IMR-90 (cell line): ENCODE measurements around the gene IQCE. TPM values are rescaled to one million over a fixed set of nuclear protein-coding genes. Genes with fewer than 3 reads are reported as not detected.

Experiments used
- ATAC-seq: fragments of 200-7000 bp; cut with Tn5 transposase; 2 replicates; pipeline ENCODE4 v1.9.1; 2020; ENCODE audit warnings: low read depth, mild to moderate bottlenecking, moderate library complexity
- BruUV-seq: library from RNA; stranded (reverse); fragments of 400-500 nt; replicated peaks from 2 replicates; lab custom pipeline; 2021; lab: Mats Ljungman, UMichigan
- CTCF ChIA-PET: fragments of 300-600 bp; formaldehyde crosslinking; extraction: SDS; loops from one replicate; lab custom pipeline; 2021; ENCODE audit warnings: antibody characterized with exemption; lab: Yijun Ruan, JAX
- POLR2A ChIA-PET: fragments of 300-600 bp; sonication (Branson Sonifier 250); formaldehyde crosslinking; loops from one replicate; lab custom pipeline; 2022; ENCODE audit warnings: antibody characterized with exemption; ENCODE audit not compliant: unreplicated experiment; lab: Charles Lee
- DNase-seq: peaks from one replicate; pipeline ENCODE4 v3.0.0; 2013
- H2AFZ ChIP-seq: replicated peaks from 2 replicates; pipeline ENCODE3; 2013; ENCODE audit warnings: low read length, mild to moderate bottlenecking; ENCODE audit not compliant: poor library complexity
- H2AK5ac ChIP-seq: 2 replicates; pipeline ENCODE4 v1.6.1; 2013; ENCODE audit warnings: low read depth, low read length, inconsistent platforms
- H2AK9ac ChIP-seq: replicated peaks from 2 replicates; pipeline ENCODE3; 2013; ENCODE audit warnings: mild to moderate bottlenecking, low read depth, low read length, moderate library complexity; ENCODE audit not compliant: poor library complexity
- H2BK120ac ChIP-seq: 2 replicates; pipeline ENCODE4 v1.6.1; 2013; ENCODE audit warnings: low read depth, low read length, inconsistent platforms
- H2BK15ac ChIP-seq: 3 replicates; pipeline ENCODE4 v1.6.1; 2013; ENCODE audit warnings: low read depth, low read length, inconsistent platforms
- H2BK20ac ChIP-seq: 2 replicates; pipeline ENCODE4 v1.6.1; 2013; ENCODE audit warnings: low read depth, mild to moderate bottlenecking, inconsistent platforms, low read length, moderate library complexity
- H2BK5ac ChIP-seq: 2 replicates; pipeline ENCODE4 v1.6.1; 2013; ENCODE audit warnings: mild to moderate bottlenecking, low read depth, low read length, inconsistent platforms; ENCODE audit not compliant: poor library complexity, severe bottlenecking
- H3K14ac ChIP-seq: replicated peaks from 2 replicates; pipeline ENCODE4 v1.6.1; 2013; ENCODE audit warnings: low read depth, low read length, inconsistent platforms
- H3K18ac ChIP-seq: 2 replicates; pipeline ENCODE4 v1.6.1; 2013; ENCODE audit warnings: low read depth, low read length, control low read depth
- H3K23ac ChIP-seq: 2 replicates; pipeline ENCODE4 v1.6.1; 2013; ENCODE audit warnings: low read depth, low read length, inconsistent platforms
- H3K27ac ChIP-seq: 2 replicates; pipeline ENCODE4 v1.5.1; 2013; ENCODE audit warnings: mild to moderate bottlenecking, control low read depth, low read length; ENCODE audit not compliant: insufficient read depth
- H3K27me3 ChIP-seq: 2 replicates; pipeline ENCODE4 v1.6.1; 2013; ENCODE audit warnings: low read length; ENCODE audit not compliant: control insufficient read depth, insufficient read depth
- H3K36me3 ChIP-seq: 2 replicates; pipeline ENCODE4 v1.6.1; 2013; ENCODE audit warnings: low read length, mixed read lengths; ENCODE audit not compliant: control insufficient read depth, insufficient read depth
- H3K4ac ChIP-seq: 2 replicates; pipeline ENCODE4 v1.6.1; 2013; ENCODE audit warnings: low read depth, low read length, inconsistent platforms
- H3K4me1 ChIP-seq: 2 replicates; pipeline ENCODE4 v1.6.1; 2013; ENCODE audit warnings: low read length, mixed read lengths; ENCODE audit not compliant: control insufficient read depth, insufficient read depth
- H3K4me2 ChIP-seq: 2 replicates; pipeline ENCODE4 v1.6.1; 2013; ENCODE audit warnings: low read depth, mild to moderate bottlenecking, control low read depth, low read length, moderate library complexity
- H3K4me3 ChIP-seq: 2 replicates; pipeline ENCODE4 v1.5.1; 2013; ENCODE audit warnings: low read depth, mild to moderate bottlenecking, control low read depth, low read length, moderate library complexity; ENCODE audit not compliant: insufficient read depth
- H3K56ac ChIP-seq: 2 replicates; pipeline ENCODE4 v1.6.1; 2013; ENCODE audit warnings: low read length, inconsistent platforms; ENCODE audit not compliant: insufficient read depth; ENCODE audit errors: extremely low read depth
- H3K79me1 ChIP-seq, 2 experiments: 2 replicates each; pipeline ENCODE4 v1.6.1; 2013; ENCODE audit warnings: low read length in 2 of 2, inconsistent platforms in 1 of 2, low read depth in 1 of 2
- H3K9ac ChIP-seq: 2 replicates; pipeline ENCODE4 v1.6.1; 2013; ENCODE audit warnings: low read depth, low read length, control low read depth
- H3K9me1 ChIP-seq: 2 replicates; pipeline ENCODE4 v1.6.1; 2013; ENCODE audit warnings: low read length, inconsistent platforms; ENCODE audit not compliant: insufficient read depth
- H3K9me3 ChIP-seq: 2 replicates; pipeline ENCODE4 v1.6.1; 2013; ENCODE audit warnings: low read length; ENCODE audit not compliant: control insufficient read depth, insufficient read depth
- H4K20me1 ChIP-seq: 2 replicates; pipeline ENCODE4 v1.6.1; 2013; ENCODE audit warnings: low read length, inconsistent platforms; ENCODE audit not compliant: insufficient read depth
- H4K5ac ChIP-seq: 2 replicates; pipeline ENCODE4 v1.6.1; 2013; ENCODE audit warnings: mild to moderate bottlenecking, low read depth, low read length, control low read depth
- H4K8ac ChIP-seq, 2 experiments: 2 replicates each; pipeline ENCODE4 v1.6.1; 2013; ENCODE audit warnings: low read depth in 2 of 2, low read length in 2 of 2, control low read depth in 1 of 2, inconsistent platforms in 1 of 2
- H4K91ac ChIP-seq: 2 replicates; pipeline ENCODE4 v1.6.1; 2013; ENCODE audit warnings: low read depth, low read length, inconsistent platforms; ENCODE audit not compliant: insufficient read depth
- CEBPB ChIP-seq: IDR thresholded peaks from 2 replicates; pipeline ENCODE4 v1.6.1; 2012; ENCODE audit warnings: low read depth, low read length, improper control_type of control experiment
- CHD1 ChIP-seq: IDR thresholded peaks from 2 replicates; pipeline ENCODE4 v1.6.1; 2012; ENCODE audit warnings: low read depth, low read length, improper control_type of control experiment
- CTCF ChIP-seq: conservative IDR thresholded peaks from 2 replicates; pipeline ENCODE4 v1.5.1; 2012; ENCODE audit warnings: mild to moderate bottlenecking, low read depth, low read length, improper control_type of control experiment
- FOS ChIP-seq: fragments of 150-350 bp; IDR thresholded peaks from 2 replicates; pipeline ENCODE4 v1.6.1; 2016; ENCODE audit warnings: low read depth, low read length
- MAFK ChIP-seq: IDR thresholded peaks from 2 replicates; pipeline ENCODE4 v1.6.1; 2012; ENCODE audit warnings: low read depth, low read length, improper control_type of control experiment
- MXI1 ChIP-seq: IDR thresholded peaks from 2 replicates; pipeline ENCODE4 v1.6.1; 2012; ENCODE audit warnings: low read depth, mild to moderate bottlenecking, low read length, moderate library complexity, borderline replicate concordance
- POLR2A ChIP-seq: IDR thresholded peaks from 2 replicates; pipeline ENCODE4 v1.6.1; 2012; ENCODE audit warnings: mild to moderate bottlenecking, low read depth, low read length
- RFX5 ChIP-seq: IDR thresholded peaks from 2 replicates; pipeline ENCODE4 v1.8.0; 2012; ENCODE audit warnings: low read depth, mild to moderate bottlenecking, low read length, moderate library complexity
- WGBS, 2 experiments: methylation state at CpG; one replicate each; pipeline versions ENCODE4 v1.1.5 to v1.1.7; 2013; ENCODE audit warnings: missing lambda C conversion rate in 2 of 2; ENCODE audit not compliant: insufficient read length in 1 of 2; ENCODE audit errors: extremely low coverage in 2 of 2; 5-methylcytosine and 5-hydroxymethylcytosine counted together
- dilution Hi-C: fragments of 300-500 bp; cut with HindIII; formaldehyde crosslinking; loops from one replicate; pipeline ENCODE4 v1.14.3; 2018; ENCODE audit warnings: low sequenced_read_pairs; ENCODE audit not compliant: unreplicated experiment
- in situ Hi-C: fragments of 300-500 bp; cut with MboI; formaldehyde crosslinking; loops from 3 replicates; pipeline ENCODE4 v1.14.3; 2019; ENCODE audit warnings: low sequenced_read_pairs, inconsistent platforms, mixed read lengths
- intact Hi-C: fragments of 100-400 bp; cut with micrococcal nuclease; formaldehyde crosslinking; loops from 2 replicates; pipeline ENCODE4 v1.10.0; 2022
- polyA plus RNA-seq, 3 experiments: library from polyadenylated mRNA; depleted of rRNA; stranded (reverse); fragments of >200 nt; gene quantifications; 2 replicates each; pipeline ENCODE4 v1.2.3, GENCODE V29; 2012; ENCODE audit warnings: low replicate concordance in 1 of 3
- total RNA-seq: library from RNA; depleted of rRNA; stranded (reverse); fragments of >200 nt; gene quantifications from 2 replicates; pipeline ENCODE4 v1.2.3, GENCODE V29; 2012
- TF ChIP-seq, protein P1 (sequence below): fragments of 150-350 bp; IDR thresholded peaks from 2 replicates; pipeline ENCODE4 v1.6.1; 2017; ENCODE audit warnings: mild to moderate bottlenecking, antibody characterized with exemption, low read length, low read depth

IQCE gene
- total and polyA plus RNA-seq, 2 of the 4 experiments (the other 2 are of a cell fraction): 5.0 to 6.3 TPM

GRCh38 chr7:2520761-2521290, 38.0 kb upstream of the IQCE start:
- no peak for DNase-seq
- Histone ChIP-seq H2AFZ (no peak overlapping the region), H4K8ac (no peak overlapping the region), H3K4me3 (no peak overlapping the region), H3K9me1 (peaks cover 16% of the 10 kb centered on the region), H2AK9ac (no peak overlapping the region), H3K4me2 (no peak overlapping the region; the same call in 1 of the 2 replicates), H3K14ac (no peak overlapping the region), H2BK120ac (no peak overlapping the region), H3K18ac (no peak overlapping the region), H3K27ac (no peak overlapping the region), H3K23ac (0 out of 2 replicates have a peak overlapping the region, but pooled peaks have one; percentile 24), H3K79me1 (peaks cover 0 to 8% of the 10 kb centered on the region in 2 experiments; a peak in 2 of 4 replicates), H3K56ac (no peak overlapping the region), H3K9ac (no peak overlapping the region), H3K36me3 (no peaks in the 10 kb centered on the region), H4K20me1 (0 out of 2 replicates have a peak, but pooled peaks cover 9% of the 10 kb centered on the region), H4K91ac (no peak overlapping the region), H2BK15ac (no peak overlapping the region; the same call in 2 of the 3 replicates), H3K27me3 (no peaks in the 10 kb centered on the region), H4K5ac (no peak overlapping the region), H2BK20ac (no peak overlapping the region), H3K4me1 (peaks cover 33% of the 10 kb centered on the region), H2BK5ac (no peak overlapping the region), H2AK5ac (no peak overlapping the region), H3K4ac (no peak overlapping the region), H3K9me3 (no peaks in the 10 kb centered on the region)
- in situ Hi-C loops (no loop called here), intact Hi-C loops (no loop called here), dilution Hi-C loops (no loop called here)
- WGBS, 2 experiments: 43% methylated on average over 3 of the region's 12 CpGs; no CpG with 5 or more reads in 1 of the 2 experiments
- no peak for ATAC-seq
- CTCF ChIA-PET: no interaction called here
- TF ChIP-seq RFX5 (no peak), MAFK (no peak), CHD1 (no peak), POLR2A (no peak), FOS (no peak), MXI1 (no peak), CTCF (no peak), CEBPB (no peak)
- TF ChIP-seq, protein P1, sequence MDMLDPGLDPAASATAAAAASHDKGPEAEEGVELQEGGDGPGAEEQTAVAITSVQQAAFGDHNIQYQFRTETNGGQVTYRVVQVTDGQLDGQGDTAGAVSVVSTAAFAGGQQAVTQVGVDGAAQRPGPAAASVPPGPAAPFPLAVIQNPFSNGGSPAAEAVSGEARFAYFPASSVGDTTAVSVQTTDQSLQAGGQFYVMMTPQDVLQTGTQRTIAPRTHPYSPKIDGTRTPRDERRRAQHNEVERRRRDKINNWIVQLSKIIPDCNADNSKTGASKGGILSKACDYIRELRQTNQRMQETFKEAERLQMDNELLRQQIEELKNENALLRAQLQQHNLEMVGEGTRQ: no peak
- BruUV-seq: no TSS peak
- POLR2A ChIA-PET: no interaction called here
